Stimulated activated CD4-positive, alpha-beta T cell treated with anti-CD3 and anti-CD28 coated beads, Interleukin-1b, Interleukin-23, amount 100 ng/mL, for 1 hour (primary cell): ENCODE data around the gene PRKCH.
A peak's percentile ranks its signal among the peaks of the same experiment; 100 is the strongest.

Source experiments
- DNase-seq, 2 donors: peaks; one replicate each; pipeline ENCODE4 v3.0.0-alpha.2; 2020; ENCODE audit warnings: low read depth in 2 of 2

Gene PRKCH

GRCh38 chr14:61531465-61532122 lies 210.2 kb downstream of the PRKCH start:
- no peak for DNase-seq

GRCh38 chr14:61532123-61532505 lies 210.7 kb downstream of the PRKCH start:
- DNase-seq, result no peak

DNA sequence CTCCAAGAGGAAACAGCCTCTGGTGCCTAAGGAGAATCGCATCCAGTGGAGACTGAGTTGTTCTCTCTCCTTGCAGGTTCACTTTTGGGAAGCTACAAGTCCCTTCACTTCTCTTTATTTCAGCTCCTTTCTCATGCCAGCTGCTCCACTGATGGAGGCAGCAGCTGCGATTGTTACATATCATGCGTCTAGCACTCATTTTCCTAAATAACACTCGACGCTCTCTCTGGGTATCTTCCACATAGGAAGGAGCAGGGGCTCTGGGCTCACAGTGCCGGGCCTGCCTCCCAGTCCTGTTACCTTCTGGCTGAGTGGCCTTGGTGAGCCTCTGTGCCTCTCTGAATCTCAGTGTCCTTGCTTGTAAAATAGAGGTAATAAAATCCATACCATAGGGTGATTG lies 211.4 kb downstream of the PRKCH start:
- DNase-seq, result no peak

DNA sequence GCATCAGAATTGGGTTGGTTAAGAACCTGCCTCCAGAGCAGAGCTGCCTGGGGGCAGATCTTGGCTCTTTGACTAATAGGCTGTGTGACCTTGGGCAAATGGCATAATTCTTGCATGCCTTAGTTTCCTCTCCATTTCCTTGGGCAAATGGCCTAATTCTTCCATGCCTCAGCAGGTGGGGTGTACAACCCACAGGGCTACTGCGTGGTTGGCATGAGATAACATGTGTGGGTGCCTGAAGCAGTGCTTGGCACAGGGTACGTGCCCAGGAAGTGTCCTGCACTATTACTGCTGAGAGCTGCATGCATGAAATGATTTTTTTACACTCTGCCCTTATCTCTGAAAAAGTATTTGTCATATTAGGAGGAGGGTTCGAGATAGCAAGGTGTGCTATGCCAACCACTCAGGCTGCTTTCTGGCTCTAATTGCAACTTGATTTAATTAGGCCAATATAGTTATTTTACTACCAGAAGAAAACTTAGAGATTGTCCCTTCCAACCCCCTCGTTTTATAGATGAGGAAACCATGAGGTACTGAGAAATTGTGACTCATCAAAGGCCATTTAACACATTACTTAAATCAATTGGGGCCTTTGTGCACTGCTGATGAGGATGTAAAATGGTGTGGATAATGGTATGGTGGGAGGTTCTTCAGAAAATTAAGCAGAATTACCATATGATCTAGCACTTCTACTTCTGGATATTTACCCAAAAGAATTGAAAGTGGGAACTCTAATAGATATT lies 212.3 kb downstream of the PRKCH start:
- no peak for DNase-seq

DNA sequence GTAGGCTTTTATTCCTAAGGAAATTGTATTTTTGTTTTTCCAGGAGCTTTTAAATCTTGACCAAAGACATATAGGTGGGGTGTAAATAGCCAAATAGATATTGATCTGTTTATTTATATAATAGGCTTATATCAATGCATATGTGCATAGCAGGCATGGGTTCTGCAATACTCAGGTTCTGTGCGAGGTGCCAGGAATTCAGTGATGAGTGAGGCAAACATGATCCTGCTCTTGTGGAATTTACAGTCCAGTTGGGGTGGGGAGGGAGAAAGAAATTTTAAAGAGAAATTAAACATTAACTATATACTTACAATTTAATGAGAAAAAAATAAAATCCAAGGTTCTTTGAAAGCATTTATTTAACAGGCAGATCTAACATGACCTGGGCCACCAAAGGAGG lies 213.7 kb downstream of the PRKCH start:
- DNase-seq, result no peak

DNA sequence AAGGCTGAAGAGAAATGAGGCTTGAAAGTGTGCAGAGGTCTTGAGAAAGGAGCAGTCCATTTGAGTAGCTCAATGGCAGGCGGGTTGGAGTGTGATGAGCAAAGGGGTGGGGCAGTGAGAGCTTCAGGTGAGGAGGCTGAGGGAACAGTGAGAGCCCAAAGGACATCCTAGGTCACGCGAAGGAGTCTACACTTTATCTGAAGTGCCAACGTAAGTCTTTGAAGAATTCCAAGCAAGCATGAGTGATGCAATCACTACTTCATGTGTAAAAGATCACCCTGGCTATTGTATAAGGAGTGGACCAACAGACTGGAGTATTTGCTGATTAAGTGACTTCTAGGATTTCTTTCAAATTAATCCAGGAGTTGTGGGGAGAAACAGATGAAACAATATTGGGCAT lies 214.1 kb downstream of the PRKCH start:
- no peak for DNase-seq

- no peak for DNase-seq
Measured at GRCh38 chr14:61536661-61537562, 215.5 kb downstream of the PRKCH start.

DNA sequence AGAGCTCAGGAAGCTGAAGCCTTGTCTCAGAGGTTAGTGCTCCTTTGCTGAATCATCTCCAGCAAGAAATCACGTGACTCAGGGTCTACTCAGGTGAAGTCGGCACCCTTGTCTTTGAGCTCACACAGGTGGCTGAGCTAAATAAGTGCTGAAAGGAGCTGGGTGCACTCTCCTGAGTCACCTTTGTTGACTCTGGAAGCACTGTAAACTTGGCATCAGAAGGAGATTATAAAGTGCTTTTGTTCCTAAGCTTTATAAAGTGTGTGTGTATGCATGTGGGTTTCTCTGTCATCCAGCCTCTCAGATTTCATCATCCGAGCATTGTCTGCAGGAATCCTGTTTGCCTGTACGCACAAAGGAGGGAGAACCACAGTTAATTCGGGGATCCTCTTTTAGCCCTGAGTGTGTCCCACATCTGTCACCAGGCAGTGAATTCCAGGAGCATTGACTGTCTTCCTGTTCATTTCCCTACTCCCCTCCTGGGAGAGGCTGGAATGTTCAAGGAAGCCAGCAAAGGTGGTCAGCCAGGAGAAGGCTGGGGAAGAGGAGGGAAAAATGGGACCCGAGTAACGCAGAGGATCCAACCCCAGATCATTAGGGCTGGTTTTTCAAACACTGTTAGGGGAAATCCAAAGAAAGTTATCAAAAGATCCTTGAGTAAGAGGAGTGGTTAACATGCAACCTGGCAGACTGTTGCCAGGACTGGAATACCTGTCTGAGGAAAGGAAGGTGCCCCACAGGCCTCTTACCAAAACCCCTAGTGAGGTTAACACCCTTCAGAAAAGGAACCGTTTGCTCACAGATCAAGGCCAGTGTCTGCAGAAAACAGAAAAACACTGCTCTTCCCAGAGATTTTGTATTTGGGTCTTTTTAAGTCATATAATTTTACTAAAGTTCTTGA lies 216.4 kb downstream of the PRKCH start:
- peak in 1 of 2 donors; percentile 27 for DNase-seq

DNA sequence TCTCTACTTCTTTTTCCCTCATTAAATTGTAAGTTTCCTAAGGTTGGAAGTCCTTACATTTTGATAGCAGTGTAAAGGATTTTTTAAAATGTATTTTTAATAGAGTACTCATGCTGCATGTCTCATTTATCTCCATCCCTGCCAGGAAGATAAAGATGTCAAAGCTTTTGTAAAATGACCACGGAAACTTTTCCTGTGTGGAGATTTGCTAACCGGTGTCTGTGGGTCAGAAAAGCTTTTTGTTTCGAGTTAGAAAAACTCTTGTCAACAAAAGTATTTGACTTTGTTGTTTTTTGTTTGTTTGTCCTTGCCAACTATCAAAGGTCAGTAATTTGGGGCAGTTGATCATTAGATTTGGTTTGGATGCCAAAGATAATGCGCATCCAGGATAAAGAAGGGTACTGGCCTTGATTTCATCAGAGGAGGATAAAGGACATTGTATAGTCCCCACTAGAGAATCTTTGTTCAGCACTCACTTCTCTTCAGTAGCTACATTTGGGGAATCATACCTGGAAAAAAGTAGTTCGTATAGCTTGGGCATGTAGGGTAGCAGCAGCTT lies 217.2 kb downstream of the PRKCH start:
- DNase-seq, result no peak

DNA sequence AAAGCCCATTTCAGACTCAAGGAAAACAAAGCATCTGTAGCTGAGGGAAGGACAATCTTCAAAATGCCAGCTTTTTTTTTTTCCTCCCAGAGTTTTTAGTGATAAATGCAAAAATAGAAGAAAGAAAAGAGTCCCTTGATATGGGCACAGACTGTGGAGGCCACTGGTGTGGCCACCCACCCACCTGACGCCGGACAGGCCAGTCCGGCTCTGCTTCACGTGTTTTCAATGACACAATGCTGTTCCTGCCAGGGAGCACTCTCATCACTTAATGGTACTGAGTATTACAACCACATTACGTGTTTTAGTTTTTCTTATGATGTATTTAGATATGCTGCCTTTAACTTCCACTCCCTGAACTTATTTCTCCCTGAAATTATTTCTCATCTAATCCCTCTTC lies 218.3 kb downstream of the PRKCH start:
- DNase-seq, result no peak

DNA sequence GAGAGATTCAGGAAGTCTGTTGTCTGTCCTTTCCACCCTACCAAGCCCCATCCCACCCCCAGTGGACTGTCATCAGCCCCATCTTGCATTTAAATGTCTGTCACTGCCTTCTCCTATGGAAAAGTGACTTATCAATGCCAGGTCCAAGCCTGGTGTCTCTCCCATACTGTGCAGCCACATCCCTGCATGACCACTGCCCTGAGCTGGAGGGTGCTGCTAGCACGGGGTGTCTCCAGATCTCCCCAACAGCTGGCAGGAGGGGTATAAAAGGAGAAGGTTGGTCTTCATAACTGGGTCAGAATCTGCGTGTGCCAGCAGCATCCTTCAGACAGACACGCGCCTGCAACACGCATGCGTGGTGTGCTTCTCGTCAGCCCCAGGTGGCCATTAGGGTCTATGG lies 219.6 kb downstream of the PRKCH start:
- DNase-seq, result no peak

DNA sequence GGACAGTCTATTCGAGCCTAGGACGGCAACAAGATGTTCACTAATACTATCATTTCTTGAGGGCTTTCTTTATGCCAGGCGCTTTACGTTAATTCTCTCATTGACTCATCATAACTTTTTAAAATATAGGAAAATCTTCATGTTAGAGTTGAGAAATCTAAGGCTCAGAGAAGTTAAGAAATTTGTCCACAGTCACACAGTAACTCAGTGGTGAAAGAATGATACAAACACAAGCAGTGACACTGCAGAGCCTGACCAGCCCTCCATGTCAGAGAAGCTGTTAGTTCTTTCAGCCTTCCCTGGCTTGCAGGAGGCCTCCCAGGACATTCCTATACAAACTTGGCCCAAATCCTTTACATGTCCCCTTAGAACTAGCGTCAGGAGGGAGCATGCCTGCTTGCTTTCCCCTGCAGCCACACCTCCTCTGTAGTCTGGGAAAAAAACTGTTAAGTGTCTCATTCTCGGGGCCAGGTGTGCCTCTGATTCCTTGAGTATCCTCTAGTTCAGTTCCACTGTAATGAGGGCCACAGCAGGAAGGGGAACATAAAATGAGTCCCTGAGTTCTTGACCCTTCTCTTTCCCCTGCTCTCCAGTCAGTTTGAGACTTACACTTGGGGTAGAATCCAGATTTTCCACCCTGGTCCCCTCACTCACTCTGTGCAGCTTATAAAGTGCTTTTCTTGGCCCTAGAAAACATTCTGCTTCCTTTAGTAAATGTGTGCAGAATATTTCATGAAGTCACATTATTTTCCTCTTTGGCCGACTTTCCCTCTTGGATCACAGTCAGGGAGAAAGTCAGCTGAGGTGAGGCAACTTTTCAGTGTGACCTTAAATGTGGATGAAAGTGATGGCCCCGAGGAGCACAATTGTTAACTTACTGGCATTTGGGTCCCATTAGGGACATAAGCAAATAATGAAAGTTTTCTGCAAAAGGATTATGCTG lies 221.7 kb downstream of the PRKCH start:
- DNase-seq, result no peak

DNA sequence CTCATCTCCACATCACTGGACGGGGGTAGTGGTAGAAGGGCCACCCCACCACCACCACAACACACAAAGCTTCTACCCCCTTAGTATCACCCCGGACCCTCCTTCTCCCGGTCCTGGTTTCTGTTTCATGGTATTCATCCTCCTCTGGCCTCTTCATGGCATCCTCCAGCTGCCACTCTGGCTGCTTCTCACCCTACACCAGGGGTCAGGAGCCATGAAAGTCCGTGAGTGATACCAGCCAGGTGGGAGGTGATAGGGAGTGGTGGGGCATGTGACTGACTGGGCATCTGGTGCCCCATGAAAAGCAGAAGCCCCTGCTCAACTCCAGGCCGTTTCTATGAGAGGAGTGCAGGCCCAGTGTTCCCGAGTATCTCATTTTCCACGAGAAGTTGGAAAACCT lies 222.6 kb downstream of the PRKCH start:
- no peak for DNase-seq

DNA sequence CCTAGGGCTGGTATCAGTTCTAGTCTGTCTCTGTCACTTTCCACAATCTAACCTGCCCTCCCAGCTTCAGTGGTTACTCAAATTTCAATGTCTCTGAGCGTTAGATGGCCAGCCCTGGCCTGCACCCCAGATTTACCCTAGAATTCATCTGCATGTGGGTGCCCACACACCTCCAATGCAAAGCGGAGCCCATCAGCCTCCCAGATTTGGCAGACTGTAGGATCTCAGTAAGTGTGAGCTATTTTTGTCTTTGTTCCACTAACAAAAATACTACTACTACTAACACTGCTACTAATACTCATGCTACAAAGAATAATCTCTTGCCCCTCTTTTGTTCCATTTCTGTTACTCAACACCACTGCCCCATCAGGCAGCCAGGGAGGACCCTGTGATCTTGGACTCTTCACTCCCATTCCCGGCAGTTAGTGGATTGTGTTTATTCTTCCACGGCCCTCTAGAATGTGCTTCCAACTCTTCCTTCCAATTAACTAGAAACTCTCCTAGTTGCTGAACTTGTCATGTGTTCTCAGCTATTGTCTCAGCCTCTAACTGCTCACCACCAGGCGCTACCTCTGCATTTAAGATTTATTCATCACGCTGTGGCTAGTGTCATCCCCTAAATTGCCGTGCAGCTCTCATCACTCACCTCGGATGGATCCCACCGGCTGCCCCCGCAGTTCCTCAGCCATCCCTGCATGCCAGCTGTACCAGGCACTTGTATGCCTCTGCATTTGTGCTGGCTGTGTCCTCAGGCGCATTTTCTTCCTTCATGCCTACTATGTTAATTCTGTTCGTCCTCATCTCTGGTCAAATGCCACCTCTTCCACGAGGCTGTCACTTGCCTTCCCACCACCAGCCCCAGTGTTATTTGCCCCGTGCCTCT lies 223.3 kb downstream of the PRKCH start:
- no peak for DNase-seq

- no peak for DNase-seq
Measured at GRCh38 chr14:61545726-61546455, 224.5 kb downstream of the PRKCH start.

DNA sequence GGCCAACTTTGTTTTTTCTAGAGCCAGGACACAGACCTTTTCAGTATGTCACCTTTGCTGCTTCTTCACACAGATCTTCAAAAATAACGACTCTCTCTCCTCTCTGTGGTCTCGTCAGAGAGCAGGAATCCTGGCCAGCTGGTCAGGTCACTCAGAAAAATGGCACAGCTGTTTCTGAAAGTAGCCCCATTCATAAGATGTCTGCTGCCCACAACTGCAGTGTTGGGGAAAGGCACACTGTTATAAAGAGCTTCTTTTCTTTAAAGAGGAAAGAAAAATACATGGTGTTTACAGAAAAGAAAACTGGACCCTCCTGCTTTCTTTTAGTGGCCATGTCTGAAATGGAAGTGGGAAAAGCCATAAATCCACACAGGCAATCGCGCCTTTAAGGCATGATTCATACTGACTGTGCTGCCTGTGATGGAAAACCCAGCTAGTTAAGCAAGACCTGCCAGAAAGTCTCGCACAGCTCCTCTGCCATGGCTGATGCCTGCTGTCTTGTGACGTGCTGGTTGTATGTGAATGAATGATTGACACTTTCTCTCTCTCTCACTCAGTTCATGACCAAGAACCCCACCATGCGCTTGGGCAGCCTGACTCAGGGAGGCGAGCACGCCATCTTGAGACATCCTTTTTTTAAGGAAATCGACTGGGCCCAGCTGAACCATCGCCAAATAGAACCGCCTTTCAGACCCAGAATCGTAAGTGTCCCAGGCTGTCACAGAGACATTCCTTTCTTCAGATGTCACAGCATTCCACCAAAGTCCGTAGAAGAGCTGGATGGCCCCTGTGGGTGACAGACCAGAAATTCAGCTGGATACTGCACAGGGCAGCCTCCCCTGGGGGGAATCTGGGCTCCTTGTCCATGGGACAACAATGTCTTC lies 226.0 kb downstream of the PRKCH start:
- no peak for DNase-seq

GRCh38 chr14:61549425-61549824 lies 228.0 kb downstream of the PRKCH start:
- DNase-seq, result no peak
